Stimulated activated CD4-positive, alpha-beta T cell treated with anti-CD3 and anti-CD28 coated beads, Interleukin-15, amount 100 ng/mL, for 24 hours (primary cell): ENCODE data around the gene CCDC197.

ENCODE experiments used
- DNase-seq: peaks from one replicate; pipeline ENCODE4 v3.0.0-alpha.2; 2020

The CCDC197 gene

GRCh38 chr14:93997082-93997481 lies at the start of gene CCDC197:
Gene CCDC197, plus strand, starts transcription at chr14:93997301. Its CDS starts 831 bp downstream, at chr14:93998132.
- DNase-seq = peak; percentile 53

- DNase-seq = no peak
Measured at GRCh38 chr14:93949511-93950075, 47.5 kb upstream of the CCDC197 start.

GRCh38 chr14:93950948-93951634 lies 46.0 kb upstream of the CCDC197 start:
- DNase-seq = no peak

- no peak for DNase-seq
Measured at GRCh38 chr14:93951635-93952540, 45.2 kb upstream of the CCDC197 start.

GRCh38 chr14:93952829-93953228 lies 44.3 kb upstream of the CCDC197 start:
- DNase-seq = no peak

GRCh38 chr14:93953263-93953662 lies 43.8 kb upstream of the CCDC197 start:
- DNase-seq = no peak

DNA sequence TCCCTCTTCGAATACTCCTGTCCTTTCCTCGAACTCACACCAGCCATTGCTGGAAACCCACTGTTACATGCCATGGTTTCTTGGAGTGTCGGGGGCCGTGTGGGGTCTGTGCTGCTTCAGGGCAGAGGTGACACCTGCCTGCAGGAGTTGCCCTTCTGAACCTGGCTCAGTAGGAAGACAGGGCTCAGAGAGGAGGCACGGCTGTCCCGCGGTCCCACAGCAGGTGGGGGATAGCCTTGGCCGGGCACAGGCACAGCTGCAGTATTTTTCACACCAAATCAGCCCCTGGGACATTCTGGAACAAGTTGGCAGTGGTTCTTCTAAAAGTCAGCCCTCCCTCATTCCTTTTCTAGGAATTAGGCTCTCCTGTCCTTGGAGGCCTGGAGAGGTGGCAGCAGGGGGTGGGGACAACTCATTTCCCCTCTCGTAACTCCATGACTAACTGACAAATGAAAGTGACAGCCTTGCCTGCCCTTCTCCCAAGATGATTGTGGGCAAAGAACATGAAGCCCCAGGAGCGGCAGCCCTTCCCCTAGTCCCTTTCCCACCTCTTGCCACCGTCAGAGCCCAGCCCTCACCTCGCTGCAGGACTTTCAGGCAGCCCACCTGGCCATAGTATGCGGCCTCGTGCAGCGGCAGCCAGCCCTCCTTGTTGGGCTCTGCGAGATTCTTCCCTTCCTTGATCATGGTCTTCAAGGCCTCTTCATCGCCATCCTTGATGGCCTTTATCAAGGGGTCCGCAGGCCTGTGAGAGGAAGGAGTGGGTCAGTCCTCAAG lies 43.2 kb upstream of the CCDC197 start:
- peak; percentile 38 for DNase-seq

DNA sequence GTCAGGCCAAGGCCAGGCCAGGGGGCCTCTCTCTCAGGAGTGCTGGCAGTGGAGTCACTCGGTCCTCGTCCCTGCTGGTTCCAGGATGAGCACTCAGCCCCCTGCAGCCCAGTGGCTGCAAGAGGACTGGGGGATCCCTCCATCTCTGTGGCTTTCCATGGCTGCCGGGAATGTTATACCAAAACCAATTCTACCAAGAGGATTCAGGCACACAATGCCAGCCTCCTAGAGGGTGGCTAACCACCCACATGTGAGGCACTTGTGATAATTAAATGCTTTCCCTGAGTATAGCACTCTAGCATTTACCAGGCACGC lies 42.6 kb upstream of the CCDC197 start:
- DNase-seq = no peak

GRCh38 chr14:93954900-93955849 lies 41.9 kb upstream of the CCDC197 start:
- peak; percentile 58 for DNase-seq

- DNase-seq = no peak
Measured at GRCh38 chr14:93955850-93956481, 41.1 kb upstream of the CCDC197 start.

DNA sequence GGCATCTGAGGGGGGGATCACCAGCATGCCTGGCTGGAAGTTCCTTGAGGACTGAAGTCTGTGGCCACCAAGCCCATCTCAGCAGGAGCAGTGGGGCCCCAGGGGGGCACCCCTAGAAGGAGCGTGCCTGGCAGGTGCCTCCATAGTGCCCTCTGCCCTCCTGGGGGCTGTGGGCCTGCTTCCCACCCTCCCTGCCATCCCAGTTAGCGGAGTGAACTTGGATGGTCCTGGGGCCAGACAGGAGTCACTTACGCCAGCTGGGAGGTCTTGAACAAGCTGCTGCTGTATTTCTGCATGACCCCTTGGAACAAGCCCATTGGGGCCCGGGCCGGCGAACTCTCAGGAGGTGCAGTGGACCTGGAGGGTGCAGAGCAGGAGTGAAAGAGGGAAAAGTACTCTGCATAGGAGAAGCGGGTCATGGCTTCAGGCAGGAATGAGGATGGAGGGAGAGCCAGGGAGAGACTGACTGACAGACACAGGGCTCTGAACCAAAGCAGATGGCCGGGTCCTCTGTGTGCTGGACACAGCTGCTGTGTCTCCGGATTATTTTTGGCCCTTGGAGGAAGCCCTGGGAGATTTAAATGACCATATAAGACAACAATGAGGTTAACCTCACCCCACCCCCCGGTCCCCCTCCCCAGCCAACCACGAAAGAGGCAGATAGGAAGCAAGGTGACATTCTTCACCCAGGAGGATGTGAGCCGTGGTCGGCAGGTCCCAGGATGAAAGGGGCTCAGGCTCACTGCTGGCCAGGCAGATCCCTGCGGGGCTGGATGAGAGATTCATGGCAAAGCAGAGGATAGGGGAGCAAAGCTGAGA lies 40.4 kb upstream of the CCDC197 start:
- DNase-seq = peak; percentile 39

DNA sequence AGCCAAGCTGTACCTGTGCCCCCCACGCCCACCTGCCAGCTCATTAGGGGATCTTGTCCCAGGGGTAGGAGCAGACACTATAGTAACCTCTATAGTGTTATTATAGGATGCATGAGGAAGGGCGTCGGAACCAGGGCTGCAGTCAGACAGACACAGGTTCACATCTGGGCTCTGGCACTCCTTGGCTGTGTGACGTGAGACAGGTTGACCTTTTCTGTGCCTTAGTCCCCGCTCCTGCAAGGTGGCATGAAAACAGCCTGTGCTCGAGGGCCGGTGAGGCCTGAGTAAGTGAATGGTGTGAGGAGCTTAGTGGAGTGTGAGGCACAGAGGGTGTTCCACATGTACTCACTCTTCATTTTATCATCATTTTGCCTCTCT lies 39.8 kb upstream of the CCDC197 start:
- no peak for DNase-seq

- peak; percentile 31 for DNase-seq
Measured at GRCh38 chr14:93957751-93958566, 39.1 kb upstream of the CCDC197 start.

GRCh38 chr14:93958567-93959238 lies 38.4 kb upstream of the CCDC197 start:
- no peak for DNase-seq

DNA sequence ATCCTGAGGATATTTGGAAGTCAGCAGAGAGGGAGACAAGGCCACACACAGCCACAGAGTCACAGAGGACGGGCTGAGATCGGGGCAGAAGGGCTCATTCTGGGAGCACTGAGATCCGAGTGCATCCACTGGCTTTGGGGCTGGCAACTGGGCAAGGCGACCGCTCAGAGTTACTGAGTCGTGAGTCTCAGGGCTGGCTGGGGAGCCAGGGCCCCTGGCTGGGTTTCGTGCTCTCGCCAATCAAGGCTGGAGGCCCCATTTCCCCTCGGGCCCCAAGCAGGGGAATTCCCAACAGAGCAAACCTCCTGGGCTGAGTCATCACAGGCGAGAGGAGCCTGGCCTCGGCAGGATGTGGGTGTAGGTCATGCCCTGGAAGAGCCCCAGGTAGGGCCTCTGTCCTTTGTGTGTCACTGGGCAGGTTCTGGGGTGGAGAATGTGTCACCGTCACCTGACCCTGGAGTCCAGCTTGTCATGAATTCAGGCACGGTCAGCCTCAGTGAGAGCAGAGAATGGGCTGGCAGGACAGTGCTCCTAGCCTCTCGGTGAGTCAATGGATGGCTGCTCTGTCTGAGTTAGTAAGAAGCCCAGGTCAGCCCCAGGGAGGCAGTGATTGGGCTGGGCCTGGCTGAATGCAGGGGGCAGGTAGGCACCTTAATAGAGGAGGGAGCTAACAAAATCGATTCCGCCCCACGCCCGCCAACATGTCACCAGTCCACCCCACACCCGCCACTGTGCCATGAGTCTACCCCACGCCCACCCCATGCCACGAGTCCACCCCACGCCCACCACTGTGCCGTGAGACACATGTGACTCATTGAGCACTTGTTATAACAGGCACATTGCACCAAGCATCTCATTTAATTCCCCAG lies 37.6 kb upstream of the CCDC197 start:
- peak; percentile 97 for DNase-seq

GRCh38 chr14:93960108-93960475 lies 37.0 kb upstream of the CCDC197 start:
- DNase-seq = peak; percentile 60

GRCh38 chr14:93960774-93961438 lies 36.2 kb upstream of the CCDC197 start:
- DNase-seq = no peak

DNA sequence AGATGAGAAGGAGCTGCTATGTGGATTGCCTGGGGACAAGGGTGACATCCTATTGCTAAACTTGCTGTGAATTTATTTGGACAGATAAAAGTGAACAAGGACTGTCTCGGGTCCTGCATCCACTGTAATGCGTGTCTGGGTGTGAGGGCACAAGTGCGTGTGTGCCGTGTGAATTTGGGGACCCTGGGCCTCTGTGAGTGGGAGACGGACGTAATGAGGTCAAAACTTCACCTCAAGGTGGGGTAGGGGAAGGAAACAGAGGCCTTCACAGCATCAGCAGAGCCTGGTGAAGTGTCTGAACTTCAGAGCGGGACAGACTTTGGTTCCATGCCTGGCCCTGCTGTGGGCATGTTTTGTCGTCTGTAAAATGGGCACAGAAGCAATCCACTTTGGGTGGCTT lies 35.5 kb upstream of the CCDC197 start:
- no peak for DNase-seq
